Esophagus muscularis mucosa (tissue), 4 donors: ENCODE measurements around the gene SLC43A1. TPM values are rescaled to one million over a fixed set of nuclear protein-coding genes. Genes with fewer than 3 reads are reported as not detected.

Experiments
- DNase-seq: peaks from one replicate; pipeline ENCODE4 v3.0.0-alpha.2; 2017; ENCODE audit errors: extremely low spot score
- H3K27ac ChIP-seq, 4 donors: fragments of 200-600 bp; sonication (generic); replicated peaks in 1 of 4; 1 replicate in 3 of 4; 2 replicates in 1 of 4; pipeline ENCODE4 v1.5.1; 2016 to 2019; ENCODE audit warnings: mild to moderate bottlenecking in 1 of 4
- H3K27me3 ChIP-seq, 4 donors: fragments of 200-600 bp; sonication (generic); one replicate each; pipeline versions ENCODE4 v1.5.1 to v1.6.0; 2016 to 2019
- H3K36me3 ChIP-seq, 4 donors: fragments of 200-600 bp; sonication (generic); one replicate each; pipeline ENCODE4 v1.5.1; 2016 to 2019
- H3K4me1 ChIP-seq, 4 donors: fragments of 200-600 bp; sonication (generic); one replicate each; pipeline ENCODE4 v1.5.1; 2016 to 2019
- H3K4me3 ChIP-seq, 4 donors: fragments of 200-600 bp; sonication (generic); 1 replicate in 2 of 4; 2 replicates in 2 of 4; pipeline ENCODE4 v1.5.1; 2016 to 2019; ENCODE audit warnings: mild to moderate bottlenecking in 4 of 4, moderate library complexity in 1 of 4
- H3K9me3 ChIP-seq, 4 donors: fragments of 200-600 bp; sonication (generic); 1 replicate in 3 of 4; 2 replicates in 1 of 4; pipeline ENCODE4 v1.5.1; 2016 to 2019
- EP300 ChIP-seq: sonication (generic); formaldehyde crosslinking; IDR thresholded peaks from one replicate; pipeline ENCODE4 v1.6.1; 2017; ENCODE audit warnings: antibody characterized with exemption
- POLR2A ChIP-seq: fragments of 450-650 bp; IDR thresholded peaks from one replicate; pipeline ENCODE4 v1.6.1; 2017; ENCODE audit warnings: antibody characterized with exemption, moderate library complexity, mild to moderate bottlenecking, low read depth
- POLR2AphosphoS5 ChIP-seq, 2 donors: sonication (generic); formaldehyde crosslinking; IDR thresholded peaks; one replicate each; pipeline ENCODE4 v1.6.1; 2017; ENCODE audit warnings: antibody characterized with exemption in 2 of 2
- WGBS: methylation state at CpG from one replicate; pipeline ENCODE4 v1.1.5; 2018; 5-methylcytosine and 5-hydroxymethylcytosine counted together
- intact Hi-C: fragments of 100-400 bp; cut with DNase I; formaldehyde crosslinking; loops from one replicate; pipeline ENCODE4 v1.15.1; 2023
- total RNA-seq, 4 donors: library from RNA; depleted of rRNA; stranded (reverse); fragments of >200 nt; gene quantifications; one replicate each; pipeline versions ENCODE4 v1.1.0 to v1.2.1, GENCODE V29; 2016
- TF ChIP-seq, protein P1 (sequence below), 3 experiments: fragments of 200-600 bp in 2 of 3; fragments of 450-650 bp in 1 of 3; sonication (generic) in 2 of 3; IDR thresholded peaks; one replicate each; pipeline ENCODE4 v1.5.1; 2017 to 2019; ENCODE audit warnings: antibody characterized with exemption in 3 of 3, mild to moderate bottlenecking in 2 of 3, moderate library complexity in 1 of 3

SLC43A1 gene
- total RNA-seq, result 10 to 100 TPM; 17.7 to 33.2 (median 23.5) TPM

GRCh38 chr11:57515332-57516060 is at the start of gene SLC43A1:
TSS of gene SLC43A1 (minus strand) at chr11:57515702. CDS start at chr11:57514111, 1,591 bp downstream.
- peak; percentile 46 to 63 for TF ChIP-seq POLR2AphosphoS5 (IDR thresholded peaks at IDR 0.05)
- TF ChIP-seq, protein P1, sequence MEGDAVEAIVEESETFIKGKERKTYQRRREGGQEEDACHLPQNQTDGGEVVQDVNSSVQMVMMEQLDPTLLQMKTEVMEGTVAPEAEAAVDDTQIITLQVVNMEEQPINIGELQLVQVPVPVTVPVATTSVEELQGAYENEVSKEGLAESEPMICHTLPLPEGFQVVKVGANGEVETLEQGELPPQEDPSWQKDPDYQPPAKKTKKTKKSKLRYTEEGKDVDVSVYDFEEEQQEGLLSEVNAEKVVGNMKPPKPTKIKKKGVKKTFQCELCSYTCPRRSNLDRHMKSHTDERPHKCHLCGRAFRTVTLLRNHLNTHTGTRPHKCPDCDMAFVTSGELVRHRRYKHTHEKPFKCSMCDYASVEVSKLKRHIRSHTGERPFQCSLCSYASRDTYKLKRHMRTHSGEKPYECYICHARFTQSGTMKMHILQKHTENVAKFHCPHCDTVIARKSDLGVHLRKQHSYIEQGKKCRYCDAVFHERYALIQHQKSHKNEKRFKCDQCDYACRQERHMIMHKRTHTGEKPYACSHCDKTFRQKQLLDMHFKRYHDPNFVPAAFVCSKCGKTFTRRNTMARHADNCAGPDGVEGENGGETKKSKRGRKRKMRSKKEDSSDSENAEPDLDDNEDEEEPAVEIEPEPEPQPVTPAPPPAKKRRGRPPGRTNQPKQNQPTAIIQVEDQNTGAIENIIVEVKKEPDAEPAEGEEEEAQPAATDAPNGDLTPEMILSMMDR (IDR thresholded peaks at IDR 0.05), result no peak
- DNase-seq, result peak; percentile 93
- H3K36me3 ChIP-seq, result peaks cover 0 to 10% (median 3%) of the 10 kb centered on the region in 4 donors
- WGBS, result 0% methylated on average over 16 of the region's 66 CpGs
- H3K9me3 ChIP-seq, result no peaks in the 10 kb centered on the region
- H3K4me1 ChIP-seq, result peaks cover 9 to 31% (median 24%) of the 10 kb centered on the region in 4 donors
- H3K4me3 ChIP-seq, result peak within 1 kb of the TSS; percentile 82 to 98 (median 91)
- peak within 1 kb of the TSS; percentile 72 to 82 (median 80) for H3K27ac ChIP-seq
- intact Hi-C loops, result no loop called here
- H3K27me3 ChIP-seq, result no peaks in the 10 kb centered on the region

DNA sequence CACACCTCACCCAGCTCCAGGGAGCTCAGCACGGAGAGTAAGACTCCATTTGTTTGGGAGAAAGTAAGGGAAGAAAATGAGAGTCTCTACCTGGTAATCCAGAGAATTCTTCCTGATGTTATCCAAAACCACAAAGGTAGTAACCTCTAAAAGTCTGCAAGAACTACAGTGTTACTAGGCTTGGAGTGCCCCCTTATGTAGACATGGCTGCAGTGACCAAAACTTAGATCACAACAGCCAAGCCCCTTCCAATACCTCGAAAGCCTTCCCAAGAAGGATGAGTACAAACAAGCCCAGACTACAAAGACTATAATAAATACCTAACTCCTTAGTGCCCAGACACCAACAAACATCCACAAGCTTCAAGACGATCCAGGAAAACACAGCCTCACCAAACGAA is 47.1 kb upstream of the SLC43A1 start:
- no peak for DNase-seq
- peaks cover 12 to 29% (median 24%) of the 10 kb centered on the region in 4 donors for H3K4me1 ChIP-seq
- 81% methylated on average over 4 of the region's 4 CpGs for WGBS
- no peak overlapping the region for H3K27ac ChIP-seq
- intact Hi-C loops, result loop anchor here (10.0 kb wide), 1 partner anchor 232 kb away; no protein-coding TSS in a partner anchor
- no peak overlapping the region for H3K4me3 ChIP-seq
- no peaks in the 10 kb centered on the region for H3K27me3 ChIP-seq
- TF ChIP-seq POLR2A (no peak), POLR2AphosphoS5 (IDR thresholded peaks at IDR 0.05) (no peak)
- H3K36me3 ChIP-seq, result peaks cover 13 to 31% (median 21%) of the 10 kb centered on the region in 4 donors
- H3K9me3 ChIP-seq, result no peaks in the 10 kb centered on the region

DNA sequence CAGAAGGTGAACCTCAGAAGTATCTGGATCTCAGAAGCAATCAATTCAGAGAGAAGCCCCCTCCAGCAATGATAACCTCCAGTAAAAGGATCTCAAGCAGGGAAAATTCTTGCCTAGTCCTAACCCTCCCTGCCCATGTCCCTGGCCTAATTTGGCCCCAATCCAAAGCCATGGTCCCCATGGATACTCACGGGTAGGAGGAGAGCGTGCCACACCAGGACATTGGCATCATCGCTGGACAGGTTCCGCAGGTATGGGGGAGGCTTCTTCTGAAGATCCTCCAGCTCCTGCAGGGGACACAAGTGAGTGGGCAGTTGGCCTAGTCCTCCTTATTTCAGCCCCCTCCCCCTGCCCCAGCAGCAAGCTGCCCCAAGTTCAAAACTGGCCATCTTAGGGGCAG is 44.6 kb upstream of the SLC43A1 start:
- 100% methylated on average over 2 of the region's 4 CpGs for whole genome bisulfite sequencing
- H3K9me3 ChIP-seq, result no peaks in the 10 kb centered on the region
- H3K27ac ChIP-seq, result no peak overlapping the region
- intact Hi-C loops, result loop anchor here (10.0 kb wide), 1 partner anchor 235 kb away; no protein-coding TSS in a partner anchor
- H3K27me3 ChIP-seq, result no peaks in the 10 kb centered on the region
- H3K4me3 ChIP-seq, result no peak overlapping the region
- H3K4me1 ChIP-seq, result peaks cover 0 to 8% (median 4%) of the 10 kb centered on the region in 4 donors
- peaks cover 31 to 56% (median 41%) of the 10 kb centered on the region in 4 donors for H3K36me3 ChIP-seq
- TF ChIP-seq POLR2A, result no peak
- no peak for DNase-seq

- Histone ChIP-seq H3K4me3 (no peak overlapping the region), H3K9me3 (no peaks in the 10 kb centered on the region), H3K27me3 (no peaks in the 10 kb centered on the region), H3K27ac (no peak overlapping the region), H3K4me1 (no peaks in the 10 kb centered on the region), H3K36me3 (peaks cover 56 to 97% (median 81%) of the 10 kb centered on the region in 4 donors)
- WGBS, result 91% methylated on average over 5 of the region's 8 CpGs
- no peak for TF ChIP-seq EP300
- no peak for TF ChIP-seq POLR2A
- TF ChIP-seq POLR2AphosphoS5 (IDR thresholded peaks at IDR 0.05), result no peak
- TF ChIP-seq, protein P1 (IDR thresholded peaks at IDR 0.05), result no peak
- no peak for DNase-seq
- intact Hi-C loops, result no loop called here
Observed at GRCh38 chr11:57556041-57556440, 40.5 kb upstream of the SLC43A1 start.

GRCh38 chr11:57555393-57555792 is 39.9 kb upstream of the SLC43A1 start:
- no peaks in the 10 kb centered on the region for H3K4me1 ChIP-seq
- peaks cover 63 to 100% (median 87%) of the 10 kb centered on the region in 4 donors for H3K36me3 ChIP-seq
- H3K27me3 ChIP-seq, result no peaks in the 10 kb centered on the region
- no peak for DNase-seq
- H3K9me3 ChIP-seq, result no peaks in the 10 kb centered on the region
- H3K27ac ChIP-seq, result no peak overlapping the region
- intact Hi-C loops, result no loop called here
- WGBS, result 81% methylated on average over 2 of the region's 2 CpGs
- H3K4me3 ChIP-seq, result no peak overlapping the region
- TF ChIP-seq EP300, result no peak
- TF ChIP-seq POLR2A, result no peak
- TF ChIP-seq POLR2AphosphoS5 (IDR thresholded peaks at IDR 0.05), result no peak
- TF ChIP-seq, protein P1 (IDR thresholded peaks at IDR 0.05), result no peak
